Superior temporal gyrus (tissue), 1 donor: ENCODE results near the gene IGLL1.
"Not testable (repeated sequence)": the region's sequence is repeated elsewhere in the genome, so short reads cannot be mapped to it uniquely, and the experiment has no call there.

Experiments
- DNase-seq: peaks from one replicate; pipeline ENCODE4 v3.0.0-alpha.2; 2016; ENCODE audit errors: extremely low spot score

IGLL1 gene

DNA sequence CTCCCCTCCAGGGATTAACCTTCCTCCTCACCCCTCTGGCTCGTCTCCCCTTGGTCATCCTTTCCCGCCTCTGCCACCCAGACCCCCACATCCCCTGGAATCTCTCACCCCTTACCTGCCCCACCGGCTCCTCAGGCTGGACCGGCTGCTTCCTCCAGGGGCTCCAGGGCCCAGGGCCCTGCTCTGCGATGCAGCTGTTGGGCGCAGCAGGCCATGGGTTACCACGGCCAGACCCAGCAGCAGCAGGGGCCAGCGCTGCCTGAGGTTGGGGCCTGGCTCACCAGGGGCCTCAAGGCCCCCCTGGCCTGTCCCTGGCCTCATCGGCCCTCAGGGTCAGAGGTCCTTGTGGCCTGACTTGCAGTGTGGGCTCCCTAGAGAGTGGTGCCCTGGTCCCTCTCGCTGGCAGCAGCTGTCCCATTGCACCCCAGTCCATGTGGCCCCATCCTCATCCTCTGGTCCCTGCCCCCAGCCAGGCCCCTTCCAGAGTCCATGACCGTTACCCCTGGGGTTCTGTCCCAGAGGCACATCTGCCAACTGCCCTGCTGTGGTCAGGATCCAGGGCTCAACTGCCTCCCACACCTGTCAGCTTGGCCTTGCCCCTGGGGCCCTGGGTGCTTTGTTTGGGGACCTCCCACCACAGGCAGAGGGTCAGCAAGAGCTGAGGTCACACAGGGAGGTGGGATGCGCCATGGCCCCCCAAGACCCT lies at the start of gene IGLL1:
IGLL1 (minus strand) TSS at position 421 of the 706 bp plus-strand sequence; CDS start at position 321, 100 bp downstream.
- no peak for DNase-seq

DNA sequence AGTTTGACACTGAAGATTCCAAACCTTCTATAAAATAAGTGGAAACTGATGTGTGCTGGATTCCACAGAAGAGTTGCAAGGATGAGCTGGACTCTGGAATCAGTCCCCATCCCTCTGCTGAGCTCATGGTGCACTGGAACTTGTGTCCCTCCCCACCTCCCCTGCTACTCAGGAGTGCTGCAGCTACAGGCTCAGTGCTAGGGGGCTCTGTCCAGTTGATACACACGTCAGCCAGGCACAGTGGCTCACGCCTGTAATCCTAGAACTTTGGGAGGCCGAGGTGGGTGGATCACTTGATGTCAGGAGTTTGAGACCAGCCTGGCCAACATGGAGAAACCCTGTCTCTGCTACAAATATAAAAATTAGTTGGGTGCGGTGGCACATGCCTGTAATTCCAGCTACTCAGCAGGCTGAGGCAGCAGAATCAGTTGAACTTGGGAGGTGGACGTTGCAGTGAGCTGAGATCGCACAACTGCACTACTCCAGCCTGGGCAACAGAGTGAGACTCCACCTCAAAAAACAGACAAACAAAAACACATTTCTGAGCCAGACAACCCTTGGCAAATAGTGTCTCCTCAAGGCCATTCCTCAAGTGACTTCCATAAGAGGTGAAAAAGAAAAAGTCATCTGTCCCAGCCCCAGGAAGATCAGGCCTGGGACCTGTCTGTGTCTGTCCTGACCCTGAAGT lies 48.1 kb upstream of the IGLL1 start:
- not testable (repeated sequence) for DNase-seq

DNA sequence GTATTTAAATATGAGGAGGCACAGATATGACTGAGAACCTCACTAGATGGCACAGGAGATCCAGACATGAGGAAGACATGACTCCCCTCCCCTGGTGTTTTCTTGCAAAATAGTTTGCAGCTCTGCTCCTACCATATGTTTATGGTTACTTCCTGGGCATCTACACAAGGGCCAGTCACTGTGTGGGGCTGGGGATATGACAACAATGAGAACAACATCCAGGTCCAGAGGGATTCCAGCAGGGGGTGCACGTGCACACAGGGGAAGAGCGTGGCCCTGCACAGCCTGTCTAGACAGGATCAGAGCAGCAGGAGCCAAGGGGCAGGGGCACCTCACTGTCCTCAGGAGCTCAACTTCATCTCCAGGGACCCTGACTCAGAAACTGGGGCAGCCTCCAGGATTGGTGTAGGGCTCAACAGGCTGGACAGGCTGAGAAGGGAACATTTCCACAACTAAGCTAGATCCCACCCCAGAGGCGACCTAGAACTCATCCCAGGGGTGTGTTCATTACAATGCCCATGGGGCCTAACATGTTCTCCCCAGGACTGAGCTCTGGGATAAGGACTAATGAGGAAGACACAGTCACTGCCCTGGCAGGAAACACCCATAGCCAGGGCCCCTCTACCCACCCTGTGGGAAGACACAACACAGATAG lies 47.4 kb upstream of the IGLL1 start:
- DNase-seq, result not testable (repeated sequence)

DNA sequence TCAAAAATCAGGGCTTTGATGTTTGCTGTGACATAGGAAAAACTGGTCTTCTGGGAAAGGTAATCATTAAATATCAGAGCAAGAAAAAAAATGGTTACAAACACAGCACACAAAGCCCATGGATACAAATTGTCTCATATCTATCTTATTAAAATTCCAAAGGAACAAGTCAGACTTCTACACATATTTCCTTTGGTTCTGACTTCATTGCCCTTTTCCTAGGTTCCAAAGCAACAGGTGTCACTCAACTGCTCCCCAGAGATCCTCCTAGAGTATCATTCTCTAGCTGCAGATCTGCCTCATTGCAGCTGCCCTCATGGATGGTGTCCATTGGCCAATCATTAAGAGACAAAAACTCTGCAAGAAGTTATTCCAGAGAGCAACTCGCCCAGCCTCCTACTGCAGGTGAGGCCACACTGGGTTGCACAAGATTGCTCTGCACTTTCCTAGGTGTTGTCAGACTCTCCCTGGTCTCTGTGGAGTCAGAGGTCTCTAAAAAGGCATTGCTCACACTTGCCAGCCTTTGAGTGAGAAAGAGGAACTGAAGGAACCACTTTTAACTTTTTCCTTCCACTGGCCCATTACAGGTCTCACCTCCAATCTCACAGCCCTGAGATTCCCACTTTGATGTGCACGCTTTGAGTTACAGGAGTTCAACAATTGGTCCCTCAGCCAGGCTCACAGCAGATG lies 46.3 kb upstream of the IGLL1 start:
- DNase-seq, result no peak

DNA sequence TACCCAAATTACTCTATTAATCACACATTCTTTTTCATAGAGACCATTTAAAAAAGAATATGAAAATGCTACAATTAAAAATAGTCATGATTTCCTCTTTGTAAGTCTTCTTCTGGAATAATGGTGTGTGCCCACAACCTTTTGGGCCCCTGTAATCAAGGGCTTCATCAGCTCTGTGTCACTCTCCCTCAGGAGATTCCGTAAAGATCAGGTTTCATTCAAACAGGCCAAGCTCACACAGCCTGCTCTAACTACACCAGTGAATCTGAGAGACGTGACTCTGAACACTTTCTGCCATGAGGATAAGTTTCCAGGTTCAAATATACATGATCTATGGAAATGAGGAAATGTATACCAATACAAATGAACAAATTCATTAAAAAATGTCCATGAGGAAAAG lies 42.5 kb upstream of the IGLL1 start:
- DNase-seq, result no peak

DNA sequence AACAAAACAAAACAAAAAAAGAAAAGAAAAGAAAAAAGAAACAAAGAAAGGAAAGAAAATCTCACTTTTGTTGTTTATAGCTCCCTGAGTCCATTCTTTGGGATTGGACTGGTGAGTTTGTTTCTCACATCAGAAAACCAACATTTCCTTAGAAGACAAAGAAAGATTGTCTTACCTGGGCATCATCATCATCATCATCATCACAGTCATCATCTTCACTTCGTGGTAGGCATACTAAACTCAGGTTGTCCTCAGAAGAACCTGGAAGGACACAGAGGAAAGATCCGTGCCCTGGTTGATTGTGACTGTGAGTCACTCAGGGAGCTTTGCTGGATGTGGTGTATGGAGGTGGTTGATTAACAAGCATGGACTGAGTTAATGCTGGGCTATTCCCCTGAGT lies 41.8 kb upstream of the IGLL1 start:
- not testable (repeated sequence) for DNase-seq

DNA sequence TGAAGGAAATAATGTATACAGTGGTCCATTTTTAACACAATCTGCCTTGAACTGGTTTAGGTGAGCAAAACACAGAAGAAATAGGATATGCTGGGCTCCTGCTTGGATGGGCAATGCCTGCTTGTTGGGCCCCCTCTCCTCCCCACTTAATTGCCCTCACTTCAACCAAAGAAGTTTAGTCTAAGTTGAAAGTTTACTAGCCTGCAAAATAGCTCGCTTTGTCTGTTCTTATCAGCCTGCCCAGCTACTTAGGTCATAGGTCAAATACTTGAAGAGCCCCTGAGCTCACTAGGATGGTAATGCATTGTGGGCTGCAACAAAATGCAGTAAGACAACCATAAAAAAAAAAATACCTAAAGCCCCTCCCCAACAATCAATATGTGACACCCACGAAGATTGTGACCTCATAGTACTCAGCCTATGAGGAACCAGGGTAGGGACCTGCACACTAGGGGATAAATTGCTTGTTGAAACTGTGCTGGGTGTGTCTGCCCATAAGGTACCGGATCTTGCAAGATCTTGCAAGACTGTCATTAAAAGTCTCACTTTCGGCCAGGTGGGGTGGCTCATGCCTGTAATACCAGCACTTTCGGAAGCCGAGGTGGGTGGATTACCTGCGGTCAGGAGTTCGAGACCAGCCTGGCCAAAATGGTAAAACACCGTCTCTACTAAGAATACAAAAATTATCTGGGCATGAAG lies 41.1 kb upstream of the IGLL1 start:
- DNase-seq, result no peak

DNA sequence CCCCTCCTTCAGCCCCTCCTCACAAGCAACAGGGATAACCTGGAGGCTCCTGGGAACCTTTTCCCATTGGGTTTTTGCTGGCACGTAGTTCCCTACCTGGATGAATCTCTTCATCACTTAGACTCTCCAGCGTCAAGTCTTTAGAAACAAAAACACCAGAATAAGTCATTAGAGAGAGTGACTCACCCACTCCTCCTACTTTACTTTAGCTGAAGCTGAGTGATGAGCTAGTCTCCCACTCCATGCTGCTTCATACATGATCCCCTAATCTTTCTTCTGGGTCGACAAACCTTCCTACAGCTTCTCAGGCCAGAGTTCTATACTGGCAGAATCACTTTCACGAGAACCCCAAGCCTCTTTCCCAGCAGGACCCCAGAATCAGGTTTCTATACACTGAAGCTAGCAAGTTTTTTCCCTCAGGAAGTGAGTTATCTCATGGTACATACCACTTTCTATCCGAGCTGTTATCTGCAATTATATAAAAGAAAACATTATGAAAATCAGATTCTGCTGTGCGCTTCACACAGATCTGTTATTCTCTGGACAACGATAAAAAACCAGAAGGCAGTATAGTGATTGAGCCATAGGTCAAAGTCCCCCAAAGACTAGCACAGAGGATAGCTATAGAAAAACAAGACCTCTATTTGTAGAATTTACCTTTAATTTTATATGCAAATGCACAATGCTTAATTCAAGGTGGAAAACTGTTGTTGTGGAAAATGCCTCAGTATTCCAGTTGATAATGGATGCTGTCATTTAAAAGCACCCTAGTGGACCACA lies 33.3 kb upstream of the IGLL1 start:
- peak; percentile 18 for DNase-seq

DNA sequence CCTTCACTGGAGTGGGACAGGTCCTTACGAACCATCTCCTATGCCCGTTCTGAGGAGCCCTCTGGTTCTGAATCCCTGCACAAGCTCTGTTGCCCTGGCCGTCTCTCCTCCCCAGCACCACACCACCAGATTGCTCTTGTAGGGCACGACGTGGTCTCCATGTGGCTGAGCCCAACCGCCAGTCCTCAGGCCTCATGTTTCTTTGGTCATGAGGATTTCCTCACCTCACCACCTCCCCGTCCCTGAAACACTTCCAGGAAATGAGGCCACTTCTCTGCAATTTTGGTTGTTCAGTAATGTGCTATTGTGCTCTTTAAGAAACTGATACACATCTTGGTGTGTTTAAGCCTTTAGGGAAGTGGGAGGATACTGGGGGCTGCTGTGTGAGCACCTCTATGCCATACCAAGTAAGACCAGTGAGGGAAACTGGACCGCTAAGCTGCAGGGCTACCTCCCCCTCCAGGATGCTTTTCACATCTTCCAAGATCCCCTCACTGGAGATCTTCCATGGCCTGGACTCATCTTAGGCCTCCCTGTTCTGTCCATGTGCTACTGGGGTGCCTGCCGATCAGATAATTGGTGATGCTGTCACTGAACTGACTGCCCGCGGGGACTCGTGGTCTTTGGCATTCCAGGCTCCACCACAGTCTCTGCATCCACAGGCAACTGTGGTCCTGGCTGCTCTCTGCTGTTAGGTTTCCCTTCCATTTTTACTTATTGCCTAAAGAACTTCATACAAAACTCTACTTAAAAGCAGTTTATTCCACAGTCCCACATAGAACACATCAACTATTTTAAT lies 30.1 kb upstream of the IGLL1 start:
- DNase-seq, result no peak

DNA sequence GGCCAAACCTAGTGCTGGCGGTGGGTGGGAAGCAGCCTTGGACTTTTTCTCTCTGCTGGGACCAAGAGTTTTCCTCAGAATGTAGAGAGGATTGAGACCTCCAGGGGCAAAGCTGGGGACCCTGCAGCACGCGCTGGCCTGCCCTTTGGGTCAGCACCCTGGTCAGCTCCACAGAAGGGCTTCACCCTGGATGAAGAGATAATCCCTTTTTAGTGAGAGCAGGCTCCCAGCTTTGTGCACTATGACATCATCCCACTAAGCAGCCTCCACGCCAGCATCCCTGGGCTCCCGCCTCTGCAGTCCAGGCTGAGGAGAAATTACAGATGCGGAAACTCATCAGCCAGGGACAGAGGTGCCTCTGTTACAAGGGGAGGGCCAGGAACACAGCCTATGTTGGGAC lies 28.5 kb upstream of the IGLL1 start:
- no peak for DNase-seq

DNA sequence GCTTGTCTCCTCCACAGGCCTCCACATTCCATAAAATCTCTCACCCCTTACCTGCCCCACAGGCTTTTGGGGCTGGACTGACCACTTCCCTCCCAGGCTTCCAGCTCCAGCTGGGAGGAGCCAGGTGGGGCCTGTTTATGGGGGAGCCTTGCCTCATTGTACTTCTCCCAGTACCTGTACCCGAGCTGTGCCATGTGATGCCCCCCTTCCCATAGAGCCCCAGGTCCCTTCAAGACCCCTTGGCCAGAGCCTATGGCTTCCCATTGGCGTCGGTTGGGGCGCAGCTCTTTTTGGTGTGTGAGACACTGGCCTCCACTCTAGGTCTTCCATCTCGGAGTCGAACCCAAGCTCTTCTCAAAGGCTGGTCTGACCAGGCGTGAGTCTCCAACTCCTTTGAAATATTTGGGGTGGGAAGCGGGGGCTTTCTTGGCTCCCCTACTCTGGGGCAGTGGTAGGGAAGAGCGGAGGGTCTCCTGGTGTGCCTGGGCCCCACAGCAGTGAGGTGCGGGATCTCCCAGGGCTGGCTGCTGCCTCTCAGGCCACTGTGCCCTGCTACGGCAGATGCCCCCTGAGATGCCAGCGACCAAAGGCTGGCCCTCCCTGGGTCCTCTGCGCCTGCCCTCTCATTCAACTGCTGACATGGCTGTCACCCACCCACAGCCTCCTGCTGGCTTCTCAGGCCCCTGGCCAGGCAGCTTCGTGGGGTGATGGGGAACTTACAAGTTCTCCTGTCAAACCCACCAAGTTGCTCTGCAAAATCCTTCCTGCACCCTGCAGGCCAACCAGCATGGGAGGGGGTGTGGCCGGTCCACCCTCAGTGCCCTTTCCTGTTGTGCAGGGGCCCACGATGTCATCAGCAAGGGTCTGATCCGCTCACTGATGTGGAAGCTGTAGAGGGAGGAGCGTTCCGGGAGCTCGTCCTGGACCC lies 26.4 kb upstream of the IGLL1 start:
- DNase-seq, result no peak

DNA sequence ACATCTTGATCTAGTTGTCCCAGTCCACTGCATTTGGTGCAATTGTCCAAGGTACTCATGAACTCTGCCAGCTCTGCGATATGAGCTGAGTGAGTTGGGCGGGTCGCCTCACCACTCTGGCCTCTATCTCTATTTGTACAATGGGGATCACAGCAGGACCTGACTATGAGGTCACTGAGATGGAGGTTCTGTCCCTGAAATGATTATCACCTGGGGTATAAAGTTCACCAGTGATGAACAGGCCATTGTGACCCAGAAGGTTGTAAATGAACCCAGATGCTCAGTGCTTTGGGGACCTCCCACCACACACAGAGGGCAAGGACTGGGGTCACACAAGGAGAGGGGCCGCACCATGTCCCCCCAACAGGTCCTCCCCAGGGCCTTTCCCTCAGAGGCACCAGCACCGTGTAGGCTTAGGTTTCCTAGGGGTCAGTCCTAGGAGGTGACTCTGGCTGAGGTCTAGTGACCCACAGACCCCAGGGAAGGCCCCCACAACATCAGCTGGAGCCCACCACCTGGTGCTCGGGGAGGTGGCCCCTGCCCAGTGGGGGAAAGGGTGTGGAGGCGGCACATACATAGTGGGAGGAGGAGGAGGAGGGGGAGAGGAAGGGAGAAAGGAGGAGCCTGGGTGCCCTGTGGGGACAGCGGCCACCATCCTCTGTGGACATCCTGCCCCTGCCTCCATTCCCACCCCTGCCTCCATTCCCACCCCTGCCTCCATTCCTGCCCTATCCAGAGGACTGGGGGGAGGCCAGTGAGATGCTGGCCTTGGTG lies 25.0 kb upstream of the IGLL1 start:
- no peak for DNase-seq

DNA sequence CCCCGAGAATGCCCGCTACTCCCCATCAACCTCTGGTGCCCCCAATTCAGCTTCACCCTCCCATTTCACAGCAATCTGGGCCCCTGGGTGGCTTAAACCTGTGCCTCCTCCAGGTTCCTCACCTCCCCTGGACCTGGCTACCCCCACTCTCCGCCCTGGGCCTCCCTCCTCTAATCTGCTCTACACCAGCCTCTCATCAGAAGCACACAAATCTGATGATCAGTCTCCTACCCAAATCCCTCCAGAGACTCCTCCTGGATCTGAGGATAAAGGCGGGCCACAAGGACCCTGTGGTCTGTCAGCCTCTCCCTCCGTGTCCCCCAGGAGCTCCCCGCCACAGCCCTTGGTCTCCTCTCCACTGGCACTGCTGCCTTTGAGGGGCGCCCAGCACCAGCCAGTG lies 23.2 kb upstream of the IGLL1 start:
- DNase-seq, result no peak

DNA sequence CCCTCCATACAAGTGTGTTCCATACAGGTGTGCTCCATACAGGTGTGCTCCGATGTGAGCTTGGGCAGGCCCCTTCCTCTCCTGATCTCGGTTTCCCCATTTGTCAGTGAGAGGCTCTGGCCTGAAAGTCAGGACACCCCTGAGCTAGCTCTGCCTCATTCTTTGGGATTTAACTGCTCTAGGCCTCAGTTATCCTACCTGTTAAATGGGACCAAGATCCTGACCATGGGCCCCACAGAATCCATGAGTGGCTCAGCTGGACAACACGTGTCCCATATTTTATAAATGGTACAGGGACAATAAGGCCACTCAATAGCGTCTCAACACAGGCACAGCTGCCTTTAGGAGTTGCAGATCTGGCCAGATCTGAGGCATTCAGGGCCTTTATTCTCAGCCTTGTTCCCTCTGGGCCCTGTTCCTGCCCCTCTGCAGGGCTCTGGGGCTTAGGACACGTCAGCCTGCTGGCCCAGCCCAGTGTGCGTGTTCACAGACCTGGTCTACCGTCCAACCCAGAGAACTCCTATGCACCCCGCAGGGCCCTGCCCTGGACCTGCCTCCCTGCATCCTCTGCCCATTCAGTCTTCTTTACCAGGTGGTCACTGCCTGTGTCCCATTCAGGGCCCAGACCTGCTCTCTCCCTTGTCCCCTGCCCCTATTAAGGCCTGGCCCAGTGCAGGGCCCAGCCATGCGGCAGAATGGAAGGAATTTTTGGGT lies 18.9 kb upstream of the IGLL1 start:
- no peak for DNase-seq

DNA sequence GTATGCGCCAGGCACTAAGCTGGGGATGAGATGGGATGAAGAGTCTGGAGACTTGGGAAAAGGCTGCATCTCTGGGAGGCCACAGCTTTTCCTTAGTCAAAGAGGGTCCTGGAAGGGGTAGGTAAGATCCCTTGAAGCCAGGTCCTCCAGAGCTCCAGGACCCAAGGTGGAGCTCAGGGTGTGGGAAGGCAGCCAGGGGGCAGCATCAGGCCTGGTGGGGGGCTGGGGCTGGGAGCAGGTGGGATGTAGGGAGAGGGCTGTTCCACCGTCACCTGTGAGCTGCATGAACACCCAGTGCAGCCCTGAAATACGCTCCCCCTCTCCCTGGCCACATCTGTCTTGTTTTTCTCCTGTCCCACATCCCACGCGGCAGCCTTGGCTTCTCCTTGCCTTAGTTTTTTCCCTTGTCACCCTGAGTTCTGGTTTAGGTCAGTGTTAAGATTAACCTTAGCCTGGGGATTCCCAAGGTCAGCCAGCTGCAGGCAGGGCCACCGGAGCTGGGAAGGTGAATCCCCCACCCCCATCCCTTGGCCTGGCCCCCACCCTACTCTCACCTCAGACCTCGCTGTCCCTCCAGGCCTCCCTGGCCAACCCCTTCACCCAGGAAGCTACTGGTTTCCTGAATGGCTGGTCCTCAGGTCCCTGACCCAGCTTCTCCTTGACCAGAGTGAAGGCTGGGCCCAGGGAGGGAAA lies 17.6 kb upstream of the IGLL1 start:
- DNase-seq, result not testable (repeated sequence)

DNA sequence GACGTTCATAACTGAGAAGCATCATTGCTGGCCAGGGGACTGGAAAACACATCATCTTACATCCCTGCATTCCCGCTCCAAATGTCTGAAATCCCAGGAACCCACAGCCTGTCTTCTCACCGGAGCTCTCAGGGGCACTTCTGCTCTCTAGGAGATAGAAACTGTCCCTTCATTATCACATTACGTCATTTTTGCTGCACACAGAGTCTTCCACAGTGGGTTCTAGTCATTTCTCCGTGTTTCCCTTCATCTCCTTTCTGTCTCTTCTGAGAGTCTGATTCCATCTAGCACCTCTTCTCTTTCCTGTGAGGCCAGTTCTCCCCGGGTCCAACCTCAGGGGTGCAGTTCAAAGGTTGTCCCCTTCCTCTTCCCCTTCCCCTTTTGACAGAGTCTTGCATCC lies 15.8 kb upstream of the IGLL1 start:
- not testable (repeated sequence) for DNase-seq

DNA sequence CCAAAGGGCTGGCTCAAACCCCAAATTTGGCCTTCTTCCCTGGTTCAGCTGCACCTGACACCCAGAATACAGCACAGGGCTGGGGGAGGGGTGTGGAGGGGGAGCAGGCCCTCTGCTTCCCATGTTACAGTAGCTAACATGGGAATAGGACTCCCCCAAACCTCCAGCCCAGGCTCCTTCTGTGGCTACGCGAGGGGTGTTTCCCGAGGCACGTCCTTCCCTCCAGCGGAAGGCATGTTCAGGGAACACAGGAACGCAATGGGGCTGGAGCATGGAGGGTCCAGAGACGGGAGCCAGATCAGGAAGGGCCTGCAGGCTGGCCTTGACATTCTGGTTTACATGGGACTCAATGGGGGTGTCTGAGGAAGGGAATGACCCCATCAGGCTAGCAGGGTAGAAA lies 11.8 kb upstream of the IGLL1 start:
- no peak for DNase-seq
